ENCODE results near the gene ZCCHC8.
A peak's percentile ranks its signal among the peaks of the same experiment; 100 is the strongest.
"Not testable (repeated sequence)": the region's sequence is repeated elsewhere in the genome, so short reads cannot be mapped to it uniquely, and the experiment has no call there.

The ZCCHC8 gene

DNA sequence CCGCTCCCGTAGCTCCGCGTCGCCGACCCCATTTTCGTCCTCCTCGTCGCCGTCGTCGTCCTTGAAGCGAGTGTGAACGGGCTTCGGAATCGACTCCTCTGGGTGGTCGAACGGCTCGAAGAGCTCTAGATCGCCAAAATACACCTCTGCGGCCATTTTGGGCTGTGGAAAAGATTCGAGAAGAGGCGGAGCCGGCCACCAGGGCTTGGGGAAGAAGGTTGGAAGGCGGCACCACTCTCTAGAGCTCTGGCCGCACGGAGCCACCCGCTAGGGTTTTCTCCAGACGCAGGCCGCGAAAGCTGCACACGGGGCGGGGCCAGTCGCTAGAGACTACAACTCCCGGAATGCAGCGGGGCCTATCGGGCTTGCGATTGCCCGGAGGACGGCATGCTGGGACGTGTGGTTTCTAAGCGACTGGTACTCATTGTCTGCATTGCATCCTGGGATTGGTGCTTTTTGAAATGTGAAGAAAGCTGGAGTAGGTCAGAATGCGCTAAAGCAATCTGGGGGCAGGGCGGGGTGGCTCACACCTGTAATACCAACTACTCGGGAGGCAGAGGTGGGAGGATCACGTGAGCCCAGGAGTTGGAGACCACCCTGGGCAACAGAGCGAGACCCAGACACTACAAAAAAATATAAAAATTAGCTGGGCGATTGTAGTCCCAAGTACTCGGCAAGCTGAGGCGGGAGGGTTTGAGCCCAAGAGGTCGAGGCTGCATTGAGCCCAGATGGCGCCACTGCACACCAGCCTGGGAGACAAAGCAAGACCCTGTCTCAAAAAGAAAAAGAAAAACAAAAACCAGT, at the start of gene ZCCHC8:
Gene ZCCHC8, minus strand, starts transcription at position 248 of the 804 bp plus-strand sequence. Its CDS starts 92 bp downstream, at position 156.
- DNase-seq = peak; percentile 99

DNA sequence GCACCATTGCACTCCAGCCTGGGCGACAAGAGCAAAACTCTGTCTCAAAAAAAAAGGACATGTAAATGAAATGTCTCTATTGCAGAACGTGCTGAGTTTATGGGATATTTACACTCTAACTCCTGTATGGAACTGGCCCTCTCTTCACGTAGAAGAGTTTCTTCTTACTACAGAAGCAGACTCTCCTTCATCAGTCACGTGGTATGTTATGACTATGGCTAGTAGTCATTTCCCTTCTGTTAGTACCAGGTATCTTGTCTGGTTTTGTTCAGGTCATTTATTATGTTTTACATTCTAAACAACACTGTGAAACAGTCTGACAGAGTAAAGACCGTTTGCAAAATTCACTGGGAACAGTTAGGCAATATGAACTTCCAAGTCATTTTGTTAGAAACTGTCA, 46.6 kb upstream of the ZCCHC8 start:
- no peak for DNase-seq

DNA sequence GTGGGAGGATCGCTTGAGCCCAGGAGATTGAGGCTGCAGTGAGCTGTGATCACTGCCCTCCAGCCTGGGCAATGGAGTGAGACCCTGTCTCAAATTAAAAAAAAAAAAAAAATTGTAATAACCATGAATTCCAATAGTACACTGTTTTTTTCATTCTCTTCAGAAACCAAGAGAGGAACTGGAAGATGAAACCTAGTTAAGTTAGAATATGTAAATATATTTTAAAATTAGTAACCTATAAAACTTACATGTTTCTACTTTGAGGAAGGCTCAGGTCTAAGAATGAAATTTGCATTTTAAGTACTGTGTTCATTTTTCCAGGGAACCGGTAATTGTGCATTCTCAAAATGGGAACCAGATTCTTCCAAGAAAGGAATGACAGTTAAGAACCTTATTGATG, 45.1 kb upstream of the ZCCHC8 start:
- DNase-seq = no peak

DNA sequence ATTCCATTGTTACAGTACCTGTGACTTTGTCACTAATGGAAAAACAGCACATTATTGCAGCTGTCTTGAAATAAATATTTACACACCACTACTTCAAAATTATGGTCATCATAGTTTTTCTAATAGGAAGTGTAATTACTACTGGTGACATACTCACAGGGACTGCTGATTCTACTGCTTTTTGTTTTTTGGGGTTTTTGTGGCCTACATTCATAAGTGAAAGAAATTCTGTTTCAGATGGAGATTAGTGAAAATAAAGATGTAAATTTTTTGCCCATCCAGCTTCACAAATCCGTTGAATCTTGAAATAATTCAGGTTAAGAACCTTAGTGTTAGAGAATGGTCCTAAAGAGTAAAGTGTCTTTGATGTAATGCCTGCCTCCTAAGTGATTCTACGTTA, 43.8 kb upstream of the ZCCHC8 start:
- DNase-seq = no peak

DNA sequence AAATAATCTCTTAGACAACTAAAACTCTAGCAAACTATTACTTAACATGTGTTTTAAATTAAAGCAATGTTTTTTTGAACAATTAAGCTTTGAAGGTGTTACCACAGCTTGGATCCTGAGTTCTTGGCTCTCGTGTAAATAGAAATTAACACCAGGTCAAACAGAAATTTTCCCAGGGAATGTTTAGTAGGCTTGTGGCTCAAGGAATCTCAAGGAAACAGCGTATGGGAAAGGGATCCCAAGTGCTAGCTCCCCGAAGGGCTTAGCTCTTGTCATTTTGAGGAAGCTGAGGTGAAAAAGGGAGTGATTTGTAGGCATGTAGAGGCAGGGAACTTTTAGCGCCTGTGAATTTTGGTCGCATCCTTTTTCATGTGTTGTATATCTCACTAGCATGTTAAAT, 37.8 kb upstream of the ZCCHC8 start:
- DNase-seq = no peak

DNA sequence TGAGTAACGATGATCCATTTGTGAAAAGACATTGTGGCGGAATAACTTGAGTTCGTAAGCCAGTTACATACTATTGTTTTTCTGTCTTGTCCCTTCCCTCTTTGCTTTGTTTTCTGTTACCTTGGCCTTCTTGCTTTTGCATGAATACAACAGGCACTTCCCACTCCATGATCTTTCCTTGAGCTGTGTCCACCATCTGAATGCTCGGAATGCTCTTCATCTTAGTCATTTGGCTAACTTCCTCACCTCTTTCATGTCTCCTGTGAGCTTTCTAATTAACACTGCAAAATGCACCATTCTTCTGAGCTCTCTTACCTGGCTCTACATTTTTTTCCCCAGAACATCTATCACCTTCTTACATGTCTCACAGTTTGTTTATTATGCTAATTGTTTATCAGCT, 36.3 kb upstream of the ZCCHC8 start:
- no peak for DNase-seq

DNA sequence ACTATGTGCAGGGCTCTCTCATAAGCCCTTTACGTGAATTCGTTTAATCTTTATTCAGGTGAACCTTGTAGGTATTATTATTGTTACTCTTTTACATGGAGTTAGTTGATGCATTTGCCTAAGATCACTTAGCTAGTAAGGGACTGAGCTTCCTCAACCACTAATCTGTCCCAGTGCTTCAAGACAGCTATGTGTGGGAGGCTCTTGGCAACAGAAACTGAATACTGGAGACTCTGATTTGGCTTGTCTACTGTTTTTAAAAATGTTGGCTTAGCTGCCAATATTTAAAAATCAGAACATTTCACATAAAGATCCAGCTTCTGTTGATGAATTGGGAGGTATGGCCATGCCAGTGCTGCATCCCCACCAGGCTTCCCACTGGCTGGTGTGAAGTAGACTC, 33.1 kb upstream of the ZCCHC8 start:
- DNase-seq = no peak

DNA sequence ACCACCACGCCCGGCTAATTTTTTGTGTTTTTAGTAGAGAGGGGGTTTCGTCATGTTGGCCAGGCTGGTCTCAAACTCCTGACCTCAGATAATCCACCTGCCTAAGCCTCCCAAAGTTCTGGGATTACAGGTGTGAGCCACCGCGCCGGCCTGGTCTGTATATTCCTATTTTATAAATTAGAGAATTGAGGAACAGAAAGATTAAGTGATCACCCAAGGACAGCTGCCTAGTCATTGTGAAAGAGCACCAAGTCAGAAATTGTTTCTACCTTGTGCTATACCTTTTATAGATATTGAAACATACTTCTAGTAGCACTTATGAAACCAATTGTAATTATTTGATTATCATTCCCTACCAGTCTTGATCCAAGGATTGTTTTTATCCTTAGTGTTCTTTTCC, 28.3 kb upstream of the ZCCHC8 start:
- no peak for DNase-seq

DNA sequence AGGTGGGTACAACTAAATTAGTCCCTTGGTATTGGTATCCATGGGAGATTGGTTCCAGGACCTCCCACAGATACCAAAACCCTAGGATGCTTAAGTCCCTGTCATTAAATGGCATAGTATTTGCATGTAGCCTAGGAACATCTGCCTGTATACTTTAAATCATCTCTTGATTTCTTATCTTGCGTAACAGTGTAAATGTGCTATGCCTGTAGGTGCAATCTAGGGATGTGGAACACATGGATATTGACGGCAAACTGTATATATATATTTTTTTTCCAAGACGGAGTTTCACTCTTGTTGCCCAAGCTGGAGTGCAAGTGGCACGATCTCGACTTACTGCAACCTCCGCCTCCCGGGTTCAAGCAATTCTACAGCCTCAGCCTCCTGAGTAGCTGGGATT, 27.9 kb upstream of the ZCCHC8 start:
- DNase-seq = no peak

DNA sequence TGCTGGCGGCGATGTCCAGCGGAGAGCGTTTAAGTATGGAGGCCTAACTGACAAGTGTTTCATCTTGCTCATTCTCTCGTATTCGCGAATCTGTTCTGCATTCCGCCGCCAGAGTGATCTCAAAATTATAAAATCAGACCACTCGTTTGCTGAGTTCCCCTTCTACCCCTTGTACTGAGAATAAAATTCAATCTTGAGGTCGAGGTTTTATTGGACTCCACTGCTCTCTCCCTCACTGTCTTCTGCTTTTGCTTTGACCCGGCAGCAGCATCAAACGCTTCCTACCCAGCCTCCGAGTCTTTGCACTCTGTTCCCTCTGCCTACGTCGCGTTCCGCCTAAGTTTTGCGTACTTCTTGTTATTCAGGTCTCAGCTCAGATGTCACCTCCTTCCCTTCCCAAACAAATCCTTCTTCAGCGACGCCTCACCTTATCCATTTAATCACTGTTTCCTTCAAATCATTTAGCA, 26.8 kb upstream of the ZCCHC8 start:
- DNase-seq = peak; percentile 60

DNA sequence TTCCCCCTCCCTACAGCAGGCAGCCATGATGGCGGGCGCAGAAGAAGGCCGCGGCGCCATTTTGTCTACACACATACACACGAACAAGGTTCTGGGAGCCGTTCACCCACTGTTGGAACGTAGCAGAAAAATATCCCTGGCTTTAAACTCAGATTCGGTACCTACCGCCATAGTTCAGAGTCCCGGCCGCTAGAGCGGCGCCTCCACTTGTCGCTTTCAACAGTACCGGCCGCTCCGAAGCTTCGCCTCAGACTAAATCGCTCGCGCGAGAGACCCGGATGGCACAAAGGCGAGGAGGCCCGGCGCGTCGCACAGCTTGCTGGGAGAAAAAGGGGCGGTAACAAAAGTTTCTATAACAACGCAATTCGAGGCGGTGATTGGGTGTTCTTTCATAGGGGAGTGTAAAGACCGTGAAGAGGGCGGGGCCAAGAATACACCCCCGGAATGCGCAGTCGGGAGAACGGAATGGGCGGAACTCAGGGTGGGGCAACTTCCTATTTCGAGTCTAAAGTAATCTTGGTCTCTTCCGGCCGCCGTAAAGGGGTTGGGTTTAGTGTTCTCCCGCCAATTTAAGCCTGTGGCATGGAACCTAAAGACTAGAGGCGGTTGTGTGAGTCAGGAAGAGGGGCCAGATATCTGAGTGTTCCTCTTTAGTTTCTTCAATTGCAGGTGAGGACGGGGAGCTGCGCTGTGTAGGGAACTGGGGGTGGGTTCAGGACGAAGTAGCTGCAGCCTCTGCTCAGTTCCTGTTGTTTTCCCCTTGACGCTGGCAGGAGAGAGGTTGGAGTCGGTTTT, 26.1 kb upstream of the ZCCHC8 start, which contains the start of the genes KNTC1 and RSRC2:
Gene KNTC1, plus strand, starts transcription at position 567 of the 795 bp plus-strand sequence. CDS start 2,815 bp downstream, outside the sequence.
Gene RSRC2, minus strand, starts transcription at position 254 of the 795 bp plus-strand sequence. Its CDS starts 83 bp downstream, at position 171.
- peak; percentile 98 for DNase-seq

DNA sequence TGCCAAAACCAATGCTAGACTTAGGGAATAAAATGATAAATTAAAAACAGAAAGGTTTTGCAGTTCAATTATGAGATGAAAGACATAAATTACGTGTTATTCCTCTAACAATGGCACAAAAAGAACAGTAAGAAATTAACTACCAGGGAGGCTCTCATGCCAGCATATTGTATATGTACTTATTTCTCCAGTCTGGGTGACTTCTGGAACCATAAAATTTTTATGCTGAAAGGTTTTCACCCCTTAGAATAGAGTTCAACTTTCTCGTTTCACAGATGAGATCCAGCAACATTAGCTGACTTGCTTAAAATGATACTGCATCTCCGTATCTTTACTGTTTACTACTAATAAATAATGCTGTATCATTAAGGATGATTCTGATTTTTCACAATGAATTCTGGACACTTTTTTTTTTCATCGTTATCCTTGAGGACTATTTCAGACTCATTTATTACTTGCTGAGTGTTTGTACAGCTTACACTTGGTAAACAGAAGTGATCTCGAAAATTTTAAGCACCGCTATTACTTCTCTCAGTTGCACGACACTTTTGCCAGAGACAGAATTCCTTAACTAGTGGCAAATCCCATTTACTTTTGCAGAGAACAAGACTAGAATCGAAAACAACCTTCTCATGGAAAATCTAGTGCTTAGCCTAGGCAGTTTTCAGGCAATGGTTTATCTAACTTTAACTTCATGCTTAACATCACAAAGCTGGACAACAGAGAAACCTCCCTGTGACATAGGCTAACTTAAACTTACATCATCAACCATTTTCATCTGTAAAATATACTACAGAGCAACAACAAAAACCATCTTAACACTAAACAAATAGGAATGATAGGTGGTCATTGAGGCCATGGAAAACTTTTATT, 23.4 kb upstream of the ZCCHC8 start:
- no peak for DNase-seq

DNA sequence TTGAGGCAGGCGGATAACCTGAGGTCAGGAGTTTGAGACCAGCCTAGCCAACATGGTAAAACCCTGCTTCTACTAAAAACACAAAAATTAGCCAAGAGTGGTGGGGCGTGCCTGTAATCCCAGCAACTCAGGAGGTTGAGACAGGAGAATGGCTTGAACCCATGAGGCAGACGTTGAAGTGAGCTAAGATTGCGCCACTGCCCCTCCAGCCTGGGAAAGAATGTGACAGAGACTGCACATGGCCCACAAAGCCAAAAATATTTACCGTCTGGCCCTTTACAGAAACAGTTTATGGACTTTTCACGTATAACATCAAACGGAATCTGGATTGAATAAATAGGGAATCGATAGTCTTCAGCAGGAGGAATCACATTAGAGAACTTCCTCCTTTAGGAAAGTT, 22.5 kb upstream of the ZCCHC8 start:
- no peak for DNase-seq

DNA sequence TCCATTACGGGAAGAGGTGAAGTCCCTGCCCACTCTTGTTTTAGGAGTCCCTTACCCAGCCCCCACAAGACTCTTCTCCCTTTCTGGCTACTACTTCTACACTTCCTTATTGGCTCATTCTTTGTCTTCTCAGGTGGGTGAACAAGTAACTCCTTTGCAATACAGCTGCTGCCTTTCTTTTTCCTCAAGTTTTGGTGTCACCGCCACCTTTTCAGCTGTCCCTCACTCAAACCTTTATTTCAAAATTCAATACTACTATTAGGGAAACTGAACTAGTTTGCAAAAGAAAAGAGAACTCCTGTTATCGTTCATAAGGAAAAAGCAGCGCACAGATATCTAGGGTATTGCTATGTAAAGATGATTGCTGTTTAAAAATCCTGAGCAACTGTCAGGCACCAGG, 19.9 kb upstream of the ZCCHC8 start:
- DNase-seq = no peak

DNA sequence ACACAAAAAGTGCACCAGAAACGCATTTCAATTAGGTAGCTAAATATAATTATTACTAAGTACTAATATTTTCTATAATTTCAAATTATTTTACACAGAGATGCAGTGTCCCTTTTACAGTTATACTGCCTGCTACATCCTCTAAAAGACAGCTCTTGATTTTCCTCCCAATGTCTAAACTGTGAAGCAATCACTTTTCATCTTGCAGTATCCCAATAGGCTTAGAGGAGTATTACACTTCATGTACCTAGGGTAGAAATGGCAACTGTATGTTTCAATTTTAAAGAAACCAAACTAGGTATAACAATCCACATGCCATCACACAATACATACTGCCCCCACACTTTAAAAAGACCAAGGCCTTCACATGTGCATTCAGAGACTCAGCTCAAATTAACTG, 18.7 kb upstream of the ZCCHC8 start:
- DNase-seq = no peak

DNA sequence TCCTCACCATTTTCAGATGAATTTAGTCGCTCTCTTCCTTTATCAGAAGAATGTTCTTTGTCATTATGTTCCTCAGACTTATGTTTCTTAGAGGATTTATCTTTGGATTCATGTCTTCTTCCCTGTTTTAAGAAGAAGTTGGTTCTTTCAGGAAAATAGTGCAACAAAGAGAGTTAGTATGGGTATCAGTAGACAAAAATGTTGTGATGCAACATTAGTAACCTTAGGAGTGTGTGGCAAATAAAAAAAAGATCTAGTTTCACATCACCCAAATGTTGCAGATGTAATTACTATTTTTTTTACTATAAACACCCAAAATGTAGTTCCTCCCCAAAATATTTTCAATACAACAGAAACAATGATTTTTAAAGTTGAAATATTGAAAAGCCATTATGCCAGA, 18.2 kb upstream of the ZCCHC8 start:
- no peak for DNase-seq

DNA sequence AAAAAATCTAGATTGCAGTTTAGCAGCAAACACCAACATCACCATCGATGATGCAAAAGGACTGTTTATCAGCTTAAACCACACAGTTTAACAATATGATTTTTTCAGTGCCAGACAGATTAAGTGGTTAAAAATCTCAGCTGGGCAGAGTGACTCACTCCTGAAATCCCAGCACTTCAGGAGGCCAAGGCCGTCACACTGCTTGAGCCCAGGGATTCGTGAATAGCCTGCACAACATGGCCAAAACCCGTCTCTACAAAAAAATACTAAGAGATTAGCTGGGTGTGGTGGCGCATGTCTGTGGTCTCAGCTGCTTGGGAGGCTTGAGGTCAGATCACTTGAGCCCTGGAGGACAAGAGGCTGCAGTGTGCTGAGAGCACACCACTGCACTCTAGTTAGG, 17.1 kb upstream of the ZCCHC8 start:
- DNase-seq = no peak

DNA sequence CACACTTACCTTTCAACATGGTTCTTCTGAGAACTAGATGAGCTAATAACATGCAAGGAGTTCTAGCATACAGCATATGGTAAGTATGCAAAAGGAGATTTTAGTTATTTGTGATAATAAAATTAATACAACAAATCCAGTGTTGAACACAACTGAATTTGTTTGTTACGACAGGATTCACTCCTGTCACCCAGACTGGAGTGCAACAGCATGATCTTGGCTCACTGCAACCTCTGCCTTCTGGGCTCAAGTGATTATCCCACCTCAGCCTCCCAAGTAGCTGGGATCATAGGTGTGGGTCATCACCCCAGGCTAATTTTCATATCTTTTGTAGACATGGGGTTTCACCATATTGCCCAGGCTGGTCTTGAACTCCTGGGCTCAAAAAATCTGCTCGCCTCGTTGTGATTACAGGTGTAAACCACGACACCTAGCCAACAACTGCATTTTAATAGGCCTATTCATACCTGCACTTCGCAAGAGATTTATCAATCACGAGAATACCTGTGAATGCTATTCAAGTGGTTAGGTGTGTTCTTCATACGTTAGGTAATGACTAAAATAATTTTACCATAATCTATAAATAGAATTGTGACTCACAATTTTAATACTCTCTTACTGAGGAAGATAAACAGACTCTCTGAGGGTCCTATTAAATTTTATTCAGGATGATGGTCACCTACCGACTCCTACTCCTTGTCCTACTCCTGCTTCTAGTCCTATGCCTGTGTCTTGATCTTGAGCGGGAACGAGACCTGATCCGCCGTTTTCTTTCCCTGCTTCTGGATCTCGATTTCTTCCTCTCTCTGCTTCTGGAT, 16.0 kb upstream of the ZCCHC8 start:
- DNase-seq = no peak

DNA sequence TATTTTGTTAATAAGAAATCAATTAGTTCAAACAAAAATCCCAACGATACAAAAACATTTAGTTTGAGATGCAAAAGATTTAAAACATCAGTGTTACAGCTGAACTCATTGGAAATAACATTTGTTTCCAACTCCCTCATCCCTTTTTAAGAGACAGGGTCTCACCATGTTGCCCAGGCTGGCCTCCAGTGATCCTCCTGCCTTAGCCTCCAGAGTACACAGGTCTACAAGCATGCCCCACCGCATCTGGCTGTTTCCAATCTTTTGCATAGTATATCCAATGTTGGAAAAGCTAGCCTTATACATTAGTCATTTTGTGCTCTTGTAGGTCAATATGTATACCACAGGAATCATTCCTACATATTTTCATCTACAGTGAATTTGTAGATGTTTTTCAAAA, 14.5 kb upstream of the ZCCHC8 start:
- DNase-seq = no peak

DNA sequence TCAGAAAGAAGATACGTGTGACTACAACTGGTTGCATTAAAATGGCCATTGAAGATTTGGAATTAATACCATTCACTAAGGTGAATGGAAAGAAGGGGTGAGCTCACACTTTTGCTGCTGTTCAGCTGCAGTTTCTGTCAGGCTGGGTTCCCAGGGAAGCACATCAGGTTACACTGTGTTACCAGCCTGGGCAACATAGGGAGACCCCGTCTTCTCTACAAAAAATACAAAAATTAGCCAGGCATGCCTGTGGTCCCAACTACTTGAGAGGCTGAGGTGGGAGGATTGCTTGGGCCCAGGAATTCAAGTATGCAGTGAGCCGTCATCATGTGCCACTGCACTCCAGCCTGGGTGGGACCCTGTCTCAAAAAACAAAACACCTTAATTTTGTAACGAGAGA, 12.9 kb upstream of the ZCCHC8 start:
- DNase-seq = no peak

DNA sequence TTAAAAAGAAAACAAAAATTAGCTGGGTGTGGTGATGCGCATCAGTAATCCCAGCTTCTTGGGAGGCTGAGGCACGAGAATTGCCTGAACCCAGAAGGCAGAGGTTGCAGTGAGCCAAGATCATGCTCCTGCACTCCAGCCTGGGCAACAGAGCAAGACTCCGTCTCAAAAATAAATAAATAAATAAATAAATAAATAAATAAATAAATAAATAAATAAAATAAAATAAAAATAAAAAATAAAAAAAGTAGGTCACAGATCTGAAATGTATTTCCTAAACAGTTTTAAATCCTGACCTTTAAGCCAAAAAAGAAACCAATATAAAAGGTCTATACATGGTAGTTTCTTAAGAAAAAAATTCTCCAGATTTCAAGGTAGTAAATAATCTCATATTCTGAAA, 12.3 kb upstream of the ZCCHC8 start:
- DNase-seq = not testable (repeated sequence)

DNA sequence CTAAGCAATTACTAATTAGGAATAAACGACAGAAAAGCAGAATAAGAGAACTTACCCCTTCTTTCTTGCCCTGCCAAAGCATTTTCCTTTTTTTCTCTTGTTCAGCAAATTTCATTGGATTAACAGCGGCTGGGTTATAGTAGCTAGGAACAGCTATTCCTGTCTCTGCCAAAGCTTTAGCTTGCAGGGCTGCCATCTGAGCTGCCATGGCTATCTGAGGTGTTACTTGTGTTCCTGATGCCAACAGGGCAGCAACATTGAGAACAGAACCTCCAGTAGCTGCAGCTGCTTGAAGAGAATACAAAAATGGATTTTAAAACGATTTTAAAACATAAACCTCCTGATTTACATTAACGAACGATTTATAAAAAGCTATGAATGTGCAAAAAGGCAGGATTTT, 7.4 kb upstream of the ZCCHC8 start:
- DNase-seq = no peak
